GM23338 (cell line): ENCODE results near the gene ZNF333. TPM values are rescaled to one million over a fixed set of nuclear protein-coding genes. Genes with fewer than 3 reads are reported as not detected.

Source experiments
- ATAC-seq: fragments of 200-7000 bp; cut with Tn5 transposase; 3 replicates; pipeline ENCODE4 v1.9.1; 2020
- DNase-seq: peaks from one replicate; pipeline ENCODE4 v3.0.0-alpha.2; 2015; ENCODE audit warnings: low spot score
- H2AFZ ChIP-seq: fragments of 200-600 bp; sonication (generic); 2 replicates; pipeline ENCODE4 v1.8.0; 2016; ENCODE audit warnings: antibody characterized with exemption, mild to moderate bottlenecking, moderate library complexity
- H3F3A ChIP-seq: fragments of 200-600 bp; sonication (generic); replicated peaks from 2 replicates; pipeline ENCODE4 v1.8.0; 2017; ENCODE audit warnings: antibody characterized with exemption, mixed run types, low read depth
- H3K27ac ChIP-seq: fragments of 200-600 bp; sonication (generic); 2 replicates; pipeline ENCODE4 v1.6.1; 2016; ENCODE audit warnings: low read depth
- H3K27me3 ChIP-seq: fragments of 200-600 bp; sonication (generic); 2 replicates; pipeline ENCODE4 v1.8.0; 2016; ENCODE audit warnings: mild to moderate bottlenecking, mixed run types, moderate library complexity; ENCODE audit not compliant: insufficient read depth
- H3K36me3 ChIP-seq: fragments of 200-600 bp; sonication (generic); 2 replicates; pipeline ENCODE4 v1.8.0; 2016; ENCODE audit warnings: mild to moderate bottlenecking; ENCODE audit not compliant: insufficient read depth
- H3K4me1 ChIP-seq: fragments of 200-600 bp; sonication (generic); 2 replicates; pipeline ENCODE4 v1.8.0; 2016; ENCODE audit warnings: mild to moderate bottlenecking, moderate library complexity; ENCODE audit not compliant: insufficient read depth
- H3K4me2 ChIP-seq: fragments of 200-600 bp; sonication (generic); 2 replicates; pipeline ENCODE4 v1.7.1; 2017; ENCODE audit warnings: mixed run types
- H3K4me3 ChIP-seq: fragments of 200-600 bp; sonication (generic); 2 replicates; pipeline ENCODE4 v1.6.1; 2016; ENCODE audit warnings: mixed run types
- H3K79me2 ChIP-seq: fragments of 200-600 bp; sonication (generic); replicated peaks from 2 replicates; pipeline ENCODE4 v1.8.0; 2017; ENCODE audit warnings: mild to moderate bottlenecking; ENCODE audit not compliant: insufficient read depth
- H3K9me2 ChIP-seq: fragments of 200-600 bp; sonication (generic); 2 replicates; pipeline ENCODE4 v1.8.0; 2017; ENCODE audit not compliant: insufficient read depth
- H4K20me1 ChIP-seq: fragments of 200-600 bp; sonication (generic); replicated peaks from 2 replicates; pipeline ENCODE4 v1.8.0; 2017; ENCODE audit warnings: mild to moderate bottlenecking; ENCODE audit not compliant: insufficient read depth
- H3K27ac Mint-ChIP-seq: 2 replicates; pipeline ENCODE4 v1.8.0; 2020; ENCODE audit warnings: inconsistent platforms, mild to moderate bottlenecking, moderate library complexity, mixed read lengths
- H3K27me3 Mint-ChIP-seq: 3 replicates; pipeline ENCODE4 v1.8.0; 2022; ENCODE audit warnings: low read depth, mild to moderate bottlenecking, moderate library complexity, mixed read lengths, inconsistent platforms; ENCODE audit not compliant: insufficient read depth, poor library complexity
- H3K36me3 Mint-ChIP-seq: 3 replicates; pipeline ENCODE4 v1.8.0; 2021; ENCODE audit warnings: low read depth, mild to moderate bottlenecking, inconsistent platforms, moderate library complexity, mixed read lengths
- H3K4me1 Mint-ChIP-seq: 3 replicates; pipeline ENCODE4 v1.8.0; 2020; ENCODE audit warnings: mild to moderate bottlenecking, inconsistent platforms, mixed read lengths
- H3K4me3 Mint-ChIP-seq: 3 replicates; pipeline ENCODE4 v1.8.0; 2021; ENCODE audit warnings: moderate library complexity, mild to moderate bottlenecking, inconsistent platforms, mixed read lengths
- H3K9me3 Mint-ChIP-seq: 3 replicates; pipeline ENCODE4 v1.8.0; 2020; ENCODE audit warnings: moderate library complexity, mild to moderate bottlenecking, inconsistent platforms, mixed read lengths
- CREB1 ChIP-seq: fragments of 250-450 bp; sonication (Bioruptor Pico); IDR thresholded peaks from 2 replicates; pipeline ENCODE4 v1.5.0; 2020; ENCODE audit warnings: low read depth, mild to moderate bottlenecking, moderate library complexity
- EZH2 ChIP-seq: fragments of 200-600 bp; sonication (generic); IDR thresholded peaks from one replicate; pipeline ENCODE4 v1.8.0; 2017; ENCODE audit warnings: antibody characterized with exemption, mild to moderate bottlenecking, low read depth; ENCODE audit not compliant: unreplicated experiment
- EZH2phosphoT487 ChIP-seq: fragments of 200-600 bp; sonication (generic); IDR thresholded peaks from one replicate; pipeline ENCODE4 v1.8.1; 2018; ENCODE audit warnings: antibody characterized with exemption; ENCODE audit not compliant: unreplicated experiment
- JUNB ChIP-seq: IDR thresholded peaks from one replicate; pipeline ENCODE4 v1.6.1; 2016; ENCODE audit warnings: antibody characterized with exemption; ENCODE audit not compliant: unreplicated experiment
- NANOG ChIP-seq: IDR thresholded peaks from 2 replicates; pipeline ENCODE4 v1.6.1; 2016; ENCODE audit warnings: antibody characterized with exemption, borderline replicate concordance
- POLR2AphosphoS5 ChIP-seq: IDR thresholded peaks from 2 replicates; pipeline ENCODE4 v1.6.1; 2016; ENCODE audit warnings: antibody characterized with exemption, low read depth
- STAT1 ChIP-seq: IDR thresholded peaks from one replicate; pipeline ENCODE4 v1.6.1; 2016; ENCODE audit warnings: antibody characterized with exemption; ENCODE audit not compliant: unreplicated experiment
- ZNF331 ChIP-seq: fragments of 250-450 bp; sonication (Bioruptor Pico); IDR thresholded peaks from 2 replicates; pipeline ENCODE4 v1.5.0; 2020; ENCODE audit warnings: low read depth, mild to moderate bottlenecking, moderate library complexity
- ZNF462 ChIP-seq: fragments of 250-450 bp; sonication (Bioruptor Pico); IDR thresholded peaks from 2 replicates; pipeline ENCODE4 v1.5.0; 2020; ENCODE audit warnings: mild to moderate bottlenecking, moderate library complexity
- polyA plus RNA-seq: library from polyadenylated mRNA; unstranded; fragments of >200 nt; fragmentation: Nextera tagmentation; extraction: Ambion mirVana; gene quantifications from 2 replicates; pipeline ENCODE4 v1.2.1, GENCODE V29; 2016
- total RNA-seq: library from RNA; depleted of rRNA; stranded (reverse); fragments of >200 nt; shearing (Covaris generic); gene quantifications from 2 replicates; pipeline ENCODE4 v1.2.3, GENCODE V29; 2014
- TF ChIP-seq, protein P1 (sequence below): IDR thresholded peaks from one replicate; pipeline ENCODE4 v1.6.1; 2018; ENCODE audit warnings: antibody characterized with exemption; ENCODE audit not compliant: unreplicated experiment
- TF ChIP-seq, protein P2 (sequence below), 2 experiments: fragments of 200-600 bp in 1 of 2; sonication (generic) in 1 of 2; conservative IDR thresholded peaks; 2 replicates each; pipeline versions ENCODE4 v1.5.1 to v1.6.1; 2016 to 2017; ENCODE audit warnings: antibody characterized with exemption in 2 of 2, low read depth in 2 of 2, mild to moderate bottlenecking in 2 of 2, moderate library complexity in 1 of 2
- TF ChIP-seq, protein P3 (sequence below): IDR thresholded peaks from 2 replicates; pipeline ENCODE4 v1.6.1; 2016; ENCODE audit warnings: antibody characterized with exemption

The ZNF333 gene
- total and polyA plus RNA-seq, 2 experiments from 2014 or later, result 7.2 to 21.6 TPM

- Mint-ChIP-seq H3K27ac (no peak overlapping the region), H3K36me3 (peaks cover 12% of the 10 kb centered on the region), H3K4me3 (no peak overlapping the region), H3K9me3 (peaks cover 79% of the 10 kb centered on the region), H3K27me3 (peaks cover 3% of the 10 kb centered on the region), H3K4me1 (no peaks in the 10 kb centered on the region)
- no peaks in the 10 kb centered on the region for H3F3A ChIP-seq
- H2AFZ ChIP-seq, result no peak overlapping the region
- H3K9me2 ChIP-seq, result no peaks in the 10 kb centered on the region
- H3K27me3 ChIP-seq, result no peaks in the 10 kb centered on the region
- DNase-seq, result no peak
- no peaks in the 10 kb centered on the region for H3K79me2 ChIP-seq
- no peaks in the 10 kb centered on the region for H3K4me1 ChIP-seq
- no peak for TF ChIP-seq EZH2phosphoT487
- TF ChIP-seq CREB1 (CRISPR knock-in tag), result no peak
- no peak for TF ChIP-seq ZNF462 (CRISPR knock-in tag)
- TF ChIP-seq, protein P1, sequence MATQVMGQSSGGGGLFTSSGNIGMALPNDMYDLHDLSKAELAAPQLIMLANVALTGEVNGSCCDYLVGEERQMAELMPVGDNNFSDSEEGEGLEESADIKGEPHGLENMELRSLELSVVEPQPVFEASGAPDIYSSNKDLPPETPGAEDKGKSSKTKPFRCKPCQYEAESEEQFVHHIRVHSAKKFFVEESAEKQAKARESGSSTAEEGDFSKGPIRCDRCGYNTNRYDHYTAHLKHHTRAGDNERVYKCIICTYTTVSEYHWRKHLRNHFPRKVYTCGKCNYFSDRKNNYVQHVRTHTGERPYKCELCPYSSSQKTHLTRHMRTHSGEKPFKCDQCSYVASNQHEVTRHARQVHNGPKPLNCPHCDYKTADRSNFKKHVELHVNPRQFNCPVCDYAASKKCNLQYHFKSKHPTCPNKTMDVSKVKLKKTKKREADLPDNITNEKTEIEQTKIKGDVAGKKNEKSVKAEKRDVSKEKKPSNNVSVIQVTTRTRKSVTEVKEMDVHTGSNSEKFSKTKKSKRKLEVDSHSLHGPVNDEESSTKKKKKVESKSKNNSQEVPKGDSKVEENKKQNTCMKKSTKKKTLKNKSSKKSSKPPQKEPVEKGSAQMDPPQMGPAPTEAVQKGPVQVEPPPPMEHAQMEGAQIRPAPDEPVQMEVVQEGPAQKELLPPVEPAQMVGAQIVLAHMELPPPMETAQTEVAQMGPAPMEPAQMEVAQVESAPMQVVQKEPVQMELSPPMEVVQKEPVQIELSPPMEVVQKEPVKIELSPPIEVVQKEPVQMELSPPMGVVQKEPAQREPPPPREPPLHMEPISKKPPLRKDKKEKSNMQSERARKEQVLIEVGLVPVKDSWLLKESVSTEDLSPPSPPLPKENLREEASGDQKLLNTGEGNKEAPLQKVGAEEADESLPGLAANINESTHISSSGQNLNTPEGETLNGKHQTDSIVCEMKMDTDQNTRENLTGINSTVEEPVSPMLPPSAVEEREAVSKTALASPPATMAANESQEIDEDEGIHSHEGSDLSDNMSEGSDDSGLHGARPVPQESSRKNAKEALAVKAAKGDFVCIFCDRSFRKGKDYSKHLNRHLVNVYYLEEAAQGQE, result no peak
- no peak for TF ChIP-seq NANOG
- TF ChIP-seq, protein P2, sequence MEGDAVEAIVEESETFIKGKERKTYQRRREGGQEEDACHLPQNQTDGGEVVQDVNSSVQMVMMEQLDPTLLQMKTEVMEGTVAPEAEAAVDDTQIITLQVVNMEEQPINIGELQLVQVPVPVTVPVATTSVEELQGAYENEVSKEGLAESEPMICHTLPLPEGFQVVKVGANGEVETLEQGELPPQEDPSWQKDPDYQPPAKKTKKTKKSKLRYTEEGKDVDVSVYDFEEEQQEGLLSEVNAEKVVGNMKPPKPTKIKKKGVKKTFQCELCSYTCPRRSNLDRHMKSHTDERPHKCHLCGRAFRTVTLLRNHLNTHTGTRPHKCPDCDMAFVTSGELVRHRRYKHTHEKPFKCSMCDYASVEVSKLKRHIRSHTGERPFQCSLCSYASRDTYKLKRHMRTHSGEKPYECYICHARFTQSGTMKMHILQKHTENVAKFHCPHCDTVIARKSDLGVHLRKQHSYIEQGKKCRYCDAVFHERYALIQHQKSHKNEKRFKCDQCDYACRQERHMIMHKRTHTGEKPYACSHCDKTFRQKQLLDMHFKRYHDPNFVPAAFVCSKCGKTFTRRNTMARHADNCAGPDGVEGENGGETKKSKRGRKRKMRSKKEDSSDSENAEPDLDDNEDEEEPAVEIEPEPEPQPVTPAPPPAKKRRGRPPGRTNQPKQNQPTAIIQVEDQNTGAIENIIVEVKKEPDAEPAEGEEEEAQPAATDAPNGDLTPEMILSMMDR (conservative IDR thresholded peaks at IDR 0.05; ENCODE audit: low read depth in 2 of 2), result no peak
- no peak for TF ChIP-seq EZH2
- no peak for TF ChIP-seq ZNF331 (CRISPR knock-in tag)
- TF ChIP-seq JUNB, result no peak
- TF ChIP-seq, protein P3, sequence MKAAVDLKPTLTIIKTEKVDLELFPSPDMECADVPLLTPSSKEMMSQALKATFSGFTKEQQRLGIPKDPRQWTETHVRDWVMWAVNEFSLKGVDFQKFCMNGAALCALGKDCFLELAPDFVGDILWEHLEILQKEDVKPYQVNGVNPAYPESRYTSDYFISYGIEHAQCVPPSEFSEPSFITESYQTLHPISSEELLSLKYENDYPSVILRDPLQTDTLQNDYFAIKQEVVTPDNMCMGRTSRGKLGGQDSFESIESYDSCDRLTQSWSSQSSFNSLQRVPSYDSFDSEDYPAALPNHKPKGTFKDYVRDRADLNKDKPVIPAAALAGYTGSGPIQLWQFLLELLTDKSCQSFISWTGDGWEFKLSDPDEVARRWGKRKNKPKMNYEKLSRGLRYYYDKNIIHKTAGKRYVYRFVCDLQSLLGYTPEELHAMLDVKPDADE, result no peak
- no peak for TF ChIP-seq POLR2AphosphoS5
- TF ChIP-seq STAT1, result no peak
- no peak for ATAC-seq
- no peak overlapping the region for H3K4me3 ChIP-seq
- H3K27ac ChIP-seq, result no peak overlapping the region
- no peaks in the 10 kb centered on the region for H3K36me3 ChIP-seq
- H4K20me1 ChIP-seq, result no peaks in the 10 kb centered on the region
- H3K4me2 ChIP-seq, result no peak overlapping the region
Observed at GRCh38 chr19:14655726-14656125, 34.1 kb upstream of the ZNF333 start.
